HepG2 (cell line): Measurements from ENCODE around the gene KLF7. TPM values are rescaled to one million over a fixed set of nuclear protein-coding genes. Genes with fewer than 3 reads are reported as not detected.

ENCODE experiments used
- ATAC-seq: fragments of 200-7000 bp; cut with Tn5 transposase; 3 replicates; pipeline ENCODE4 v1.9.1; 2020; ENCODE audit warnings: mild to moderate bottlenecking, moderate library complexity
- BruUV-seq: library from RNA; stranded (reverse); fragments of 400-500 nt; replicated peaks from 2 replicates; lab custom pipeline; 2021; lab: Mats Ljungman, UMichigan
- CTCF ChIA-PET: fragments of 300-600 bp; formaldehyde crosslinking; extraction: SDS; loops from one replicate; lab custom pipeline; 2021; ENCODE audit warnings: low total read pairs, inconsistent platforms, low intra/inter-chr PET ratio; lab: Yijun Ruan, JAX
- POLR2A ChIA-PET: fragments of 350-600 bp; sonication (Branson Sonifier 250); formaldehyde crosslinking; loops from one replicate; lab custom pipeline; 2020; ENCODE audit warnings: antibody characterized with exemption, inconsistent platforms; lab: Yijun Ruan, JAX
- DNase-seq: peaks from one replicate; pipeline ENCODE4 v3.0.0-alpha.2; 2015; ENCODE audit warnings: low spot score
- FAIRE-seq: peaks from 3 replicates; lab custom pipeline; 2011; peaks lifted over from hg19 to GRCh38; lab: Jason Lieb, UNC
- H2AFZ ChIP-seq: one replicate; pipeline ENCODE4 v1.6.1; 2011; ENCODE audit warnings: low read length, inconsistent platforms
- H3K27ac ChIP-seq: fragments of 300-600 bp; 3 replicates; pipeline ENCODE4 v1.8.0; 2011; ENCODE audit warnings: mixed run types, mild to moderate bottlenecking, mixed read lengths, low read length, inconsistent platforms; ENCODE audit not compliant: insufficient read depth; ENCODE audit errors: extremely low read length
- H3K27me3 ChIP-seq, 2 experiments: fragments of 200-600 bp in 1 of 2; 2 replicates in 1 of 2; 3 replicates in 1 of 2; pipeline versions ENCODE4 v1.6.0 to v1.8.0; 2011; ENCODE audit warnings: low read length in 2 of 2, mild to moderate bottlenecking in 2 of 2, moderate library complexity in 2 of 2, inconsistent platforms in 1 of 2; ENCODE audit not compliant: insufficient read depth in 2 of 2, control insufficient read depth in 1 of 2
- H3K36me3 ChIP-seq, 2 experiments: fragments of 200-600 bp in 1 of 2; replicated peaks in 1 of 2; 2 replicates in 1 of 2; 3 replicates in 1 of 2; pipeline versions ENCODE4 v1.5.1 to v1.8.0; 2011; ENCODE audit warnings: low read length in 2 of 2, inconsistent platforms in 1 of 2; ENCODE audit not compliant: insufficient read depth in 2 of 2, control insufficient read depth in 1 of 2
- H3K4me1 ChIP-seq: 2 replicates; pipeline ENCODE4 v1.5.1; 2012; ENCODE audit warnings: low read length, inconsistent platforms; ENCODE audit not compliant: insufficient read depth
- H3K4me2 ChIP-seq: 2 replicates; pipeline ENCODE4 v1.6.0; 2011; ENCODE audit warnings: low read depth, low read length, inconsistent platforms
- H3K4me3 ChIP-seq, 3 experiments: fragments of 200-600 bp in 1 of 3; sonication (generic), shearing (Covaris generic) in 1 of 3; replicated peaks in 1 of 3; 2 replicates each; pipeline ENCODE4 v1.5.1; 2011 to 2016; ENCODE audit warnings: low read length in 3 of 3, inconsistent platforms in 2 of 3, low read depth in 2 of 3, mild to moderate bottlenecking in 2 of 3, control low read depth in 1 of 3, mixed read lengths in 1 of 3; ENCODE audit not compliant: insufficient read depth in 1 of 3
- H3K79me2 ChIP-seq: one replicate; pipeline ENCODE4 v1.6.1; 2011; ENCODE audit warnings: low read length, inconsistent platforms; ENCODE audit not compliant: insufficient read depth
- H3K9ac ChIP-seq: 2 replicates; pipeline ENCODE4 v1.6.0; 2011; ENCODE audit warnings: mild to moderate bottlenecking, low read depth, low read length, inconsistent platforms; ENCODE audit not compliant: insufficient read depth
- H3K9me3 ChIP-seq: 2 replicates; pipeline ENCODE4 v1.5.1; 2012; ENCODE audit warnings: mild to moderate bottlenecking, low read length
- H4K20me1 ChIP-seq: 2 replicates; pipeline ENCODE4 v1.6.0; 2011; ENCODE audit warnings: inconsistent platforms, mild to moderate bottlenecking, low read length, moderate library complexity; ENCODE audit not compliant: insufficient read depth
- ETV6 ChIP-seq: sonication (generic); formaldehyde crosslinking; conservative IDR thresholded peaks from 2 replicates; pipeline ENCODE4 v1.4.0; 2020; ENCODE audit warnings: missing genetic modification reagents
- HDAC6 ChIP-seq: fragments of 200-600 bp; sonication (generic); IDR thresholded peaks from 2 replicates; pipeline ENCODE4 v1.7.0; 2017; ENCODE audit warnings: mild to moderate bottlenecking, antibody characterized with exemption, low read length, low read depth
- NR2F2 ChIP-seq: IDR thresholded peaks from 2 replicates; pipeline ENCODE4 v1.6.1; 2012; ENCODE audit warnings: low read depth, inconsistent platforms, borderline replicate concordance
- SAP130 ChIP-seq: IDR thresholded peaks from 2 replicates; pipeline ENCODE4 v1.6.1; 2016; ENCODE audit warnings: low read depth
- SP1 ChIP-seq, 2 experiments: fragments of 450-650 bp in 1 of 2; sonication (generic) in 1 of 2; formaldehyde crosslinking in 1 of 2; IDR thresholded peaks; 2 replicates each; pipeline versions ENCODE4 v1.4.0 to v1.6.1; 2016 to 2020; ENCODE audit warnings: missing genetic modification reagents in 1 of 2
- ZFP82 ChIP-seq: sonication (generic); formaldehyde crosslinking; IDR thresholded peaks from 2 replicates; pipeline ENCODE4 v1.5.1; 2020; ENCODE audit warnings: mild to moderate bottlenecking, missing genetic modification reagents, borderline replicate concordance
- ZNF225 ChIP-seq: sonication (generic); formaldehyde crosslinking; IDR thresholded peaks from 2 replicates; pipeline ENCODE4 v1.4.0; 2020; ENCODE audit warnings: mild to moderate bottlenecking, missing genetic modification reagents
- ZNF350 ChIP-seq: sonication (generic); formaldehyde crosslinking; IDR thresholded peaks from 2 replicates; pipeline ENCODE4 v1.4.0; 2020; ENCODE audit warnings: mild to moderate bottlenecking, low read depth, missing genetic modification reagents, borderline replicate concordance
- ZNF570 ChIP-seq: sonication (generic); formaldehyde crosslinking; IDR thresholded peaks from 2 replicates; pipeline ENCODE4 v1.4.0; 2020; ENCODE audit warnings: mild to moderate bottlenecking, missing genetic modification reagents, borderline replicate concordance
- ZNF670 ChIP-seq: sonication (generic); formaldehyde crosslinking; IDR thresholded peaks from 2 replicates; pipeline ENCODE4 v1.8.0; 2022; ENCODE audit warnings: mild to moderate bottlenecking, missing genetic modification reagents, borderline replicate concordance
- ZNF7 ChIP-seq: IDR thresholded peaks from 2 replicates; pipeline ENCODE4 v1.6.1; 2016; ENCODE audit warnings: missing biosample characterization, missing genetic modification reagents
- WGBS: methylation state at CpG from one replicate; pipeline ENCODE4 v1.1.6; 2017; ENCODE audit warnings: low lambda C conversion rate; 5-methylcytosine and 5-hydroxymethylcytosine counted together
- in situ Hi-C: cut with HindIII; loops from 2 replicates; pipeline ENCODE4 v1.10.0; 2017; ENCODE audit warnings: low pct_unique_long_range_greater_than_20kb; ENCODE audit not compliant: extremely low pct_ligation_motif_present
- intact Hi-C: fragments of 100-400 bp; cut with micrococcal nuclease; formaldehyde crosslinking; loops from one replicate; pipeline ENCODE4 v1.10.0; 2022; ENCODE audit not compliant: unreplicated experiment
- polyA plus RNA-seq, 8 experiments: library from polyadenylated mRNA; depleted of rRNA in 3 of 8; stranded (reverse) in 7 of 8; unstranded in 1 of 8; fragments of >200 nt; fragmentation: Illumina TruSeq in 4 of 8; extraction: Trizol in 4 of 8; gene quantifications; 2 replicates each; pipeline versions ENCODE4 v1.2.1 to v1.2.3, GENCODE V29; 2011 to 2016; ENCODE audit warnings: low read depth in 4 of 8, missing spikeins in 1 of 8, mixed read lengths in 1 of 8; ENCODE audit not compliant: insufficient read depth in 1 of 8
- total RNA-seq, 5 experiments: library from RNA; depleted of rRNA; stranded (reverse); fragments of >200 nt; fragmentation: Illumina TruSeq; extraction: Trizol; gene quantifications; 2 replicates each; pipeline ENCODE4 v1.2.3, GENCODE V29; 2016; ENCODE audit warnings: low read depth in 1 of 5
- TF ChIP-seq, protein P1 (sequence below): IDR thresholded peaks from 2 replicates; pipeline ENCODE4 v1.6.1; 2012; ENCODE audit warnings: inconsistent platforms

Gene KLF7
- total and polyA plus RNA-seq, 2 of the 13 experiments (the other 11 are each of a cell fraction or from before 2014, with no cell fraction given), result 2.6 to 5.4 TPM

DNA sequence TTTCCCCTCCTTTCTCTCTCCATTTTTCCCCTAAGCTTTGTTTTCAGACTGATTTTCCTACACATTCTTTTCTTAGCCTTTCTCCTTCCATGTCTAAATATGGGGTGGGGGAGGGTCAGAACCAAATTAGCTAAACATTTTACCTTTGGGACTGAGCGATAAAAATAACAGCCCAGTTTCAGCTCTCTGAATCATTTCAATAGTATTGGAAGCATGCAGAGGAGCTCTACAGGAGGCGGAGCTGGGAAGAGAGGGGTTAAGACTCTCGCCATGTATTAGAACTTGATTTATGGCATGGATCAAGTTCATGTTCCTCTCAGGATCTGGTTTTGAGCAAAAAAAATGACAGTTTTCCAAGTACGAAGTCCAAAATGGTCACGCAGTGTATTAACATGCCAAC is 117.3 kb downstream of the KLF7 start:
- H3K27ac ChIP-seq, result no peak overlapping the region
- H2AFZ ChIP-seq, result no peak overlapping the region
- H3K4me1 ChIP-seq, result peaks cover 23% of the 10 kb centered on the region
- H4K20me1 ChIP-seq, result no peaks in the 10 kb centered on the region
- H3K4me3 ChIP-seq, result no peak overlapping the region
- H3K9me3 ChIP-seq, result no peaks in the 10 kb centered on the region
- ChIA-PET CTCF (no interaction called here), POLR2A (no interaction called here)
- ATAC-seq, result no peak
- H3K27me3 ChIP-seq, result peaks cover 0 to 5% of the 10 kb centered on the region in 2 experiments; a peak in 2 of 5 replicates
- FAIRE-seq, result no peak
- H3K9ac ChIP-seq, result no peak overlapping the region
- intact Hi-C loops, result loop anchor here (10.0 kb wide), 1 partner anchor 116 kb away; the partner anchor contains the start of gene KLF7
- WGBS, result 33% methylated on average over 5 of the region's 5 CpGs
- BruUV-seq, result no TSS peak
- in situ Hi-C loops, result no loop called here
- H3K79me2 ChIP-seq, result no peaks in the 10 kb centered on the region
- no peak overlapping the region for H3K4me2 ChIP-seq
- H3K36me3 ChIP-seq, result no peaks in the 10 kb centered on the region
- DNase-seq, result no peak
- TF ChIP-seq ZNF350 (CRISPR knock-in tag) (no peak), NR2F2 (no peak), SP1 (IDR thresholded peaks at IDR 0.05) (no peak), SP1 (CRISPR knock-in tag; IDR thresholded peaks at IDR 0.05) (no peak), SAP130 (CRISPR knock-in tag) (no peak), ZNF670 (CRISPR knock-in tag) (no peak), ZNF225 (no peak), ZNF570 (CRISPR knock-in tag) (no peak), ETV6 (CRISPR knock-in tag) (no peak), ZNF7 (no peak), HDAC6 (no peak), ZFP82 (CRISPR knock-in tag) (no peak)
- TF ChIP-seq, protein P1, sequence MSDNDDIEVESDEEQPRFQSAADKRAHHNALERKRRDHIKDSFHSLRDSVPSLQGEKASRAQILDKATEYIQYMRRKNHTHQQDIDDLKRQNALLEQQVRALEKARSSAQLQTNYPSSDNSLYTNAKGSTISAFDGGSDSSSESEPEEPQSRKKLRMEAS, result no peak
